NT2/D1 (cell line): ENCODE results near the gene CWC27.

Experiments
- DNase-seq: peaks from one replicate; pipeline ENCODE4 v3.0.0-alpha.2; 2011; ENCODE audit warnings: low read depth, low spot score
- H3K27me3 ChIP-seq: 2 replicates; pipeline ENCODE4 v1.6.0; 2011; ENCODE audit warnings: mild to moderate bottlenecking; ENCODE audit not compliant: insufficient read length, insufficient read depth
- H3K36me3 ChIP-seq: 2 replicates; pipeline ENCODE4 v1.6.1; 2011; ENCODE audit warnings: mild to moderate bottlenecking, low read length, mixed read lengths; ENCODE audit not compliant: insufficient read depth, insufficient read length
- H3K4me1 ChIP-seq: 2 replicates; pipeline ENCODE4 v1.5.1; 2011; ENCODE audit not compliant: insufficient read depth, insufficient read length
- H3K4me3 ChIP-seq: 2 replicates; pipeline ENCODE4 v1.5.1; 2011; ENCODE audit warnings: low read depth; ENCODE audit not compliant: insufficient read length
- H3K9ac ChIP-seq: 2 replicates; pipeline ENCODE4 v1.6.0; 2011; ENCODE audit warnings: low read depth; ENCODE audit not compliant: insufficient read length
- H3K9me3 ChIP-seq: 2 replicates; pipeline ENCODE4 v1.5.1; 2011; ENCODE audit warnings: mild to moderate bottlenecking, low read length; ENCODE audit not compliant: insufficient read depth
- SUZ12 ChIP-seq: IDR thresholded peaks from 2 replicates; pipeline ENCODE4 v1.6.1; 2011; ENCODE audit not compliant: insufficient read length, insufficient read depth; ENCODE audit errors: extremely low read depth
- YY1 ChIP-seq: IDR thresholded peaks from 2 replicates; pipeline ENCODE4 v1.6.1; 2011; ENCODE audit not compliant: insufficient read length, insufficient read depth
- ZNF274 ChIP-seq: IDR thresholded peaks from 2 replicates; pipeline ENCODE4 v1.6.1; 2011; ENCODE audit warnings: mild to moderate bottlenecking, low read depth, low read length

CWC27 gene

GRCh38 chr5:64839936-64840335 lies 71.2 kb downstream of the CWC27 start:
- TF ChIP-seq SUZ12, result no peak
- no peak for TF ChIP-seq YY1
- TF ChIP-seq ZNF274, result no peak
- H3K4me1 ChIP-seq, result no peaks in the 10 kb centered on the region
- no peak overlapping the region for H3K4me3 ChIP-seq
- H3K36me3 ChIP-seq, result no peaks in the 10 kb centered on the region
- no peaks in the 10 kb centered on the region; the same call in 1 of the 2 replicates for H3K9me3 ChIP-seq
- no peak overlapping the region for H3K9ac ChIP-seq
- no peaks in the 10 kb centered on the region for H3K27me3 ChIP-seq
- DNase-seq, result no peak

GRCh38 chr5:64840958-64841357 lies 72.2 kb downstream of the CWC27 start:
- Histone ChIP-seq H3K4me1 (no peaks in the 10 kb centered on the region), H3K27me3 (no peaks in the 10 kb centered on the region), H3K36me3 (no peaks in the 10 kb centered on the region), H3K9ac (no peak overlapping the region), H3K4me3 (no peak overlapping the region), H3K9me3 (peaks cover 7% of the 10 kb centered on the region; the same call in 1 of the 2 replicates)
- DNase-seq, result no peak
- TF ChIP-seq YY1 (no peak), SUZ12 (no peak), ZNF274 (no peak)

GRCh38 chr5:64853777-64854176 lies 85.0 kb downstream of the CWC27 start:
- Histone ChIP-seq H3K4me3 (no peak overlapping the region), H3K36me3 (no peaks in the 10 kb centered on the region), H3K27me3 (no peaks in the 10 kb centered on the region), H3K9ac (no peak overlapping the region), H3K9me3 (no peaks in the 10 kb centered on the region), H3K4me1 (no peaks in the 10 kb centered on the region)
- TF ChIP-seq ZNF274 (no peak), YY1 (no peak), SUZ12 (no peak)
- DNase-seq, result no peak

- TF ChIP-seq ZNF274 (no peak), SUZ12 (no peak), YY1 (no peak)
- no peak overlapping the region for H3K4me3 ChIP-seq
- no peaks in the 10 kb centered on the region for H3K27me3 ChIP-seq
- H3K9ac ChIP-seq, result no peak overlapping the region
- H3K9me3 ChIP-seq, result no peaks in the 10 kb centered on the region
- no peak for DNase-seq
- no peaks in the 10 kb centered on the region for H3K36me3 ChIP-seq
- no peaks in the 10 kb centered on the region for H3K4me1 ChIP-seq
Observed at GRCh38 chr5:64854855-64855254, 86.1 kb downstream of the CWC27 start.

- H3K9ac ChIP-seq, result no peak overlapping the region
- no peak for DNase-seq
- TF ChIP-seq SUZ12, result no peak
- TF ChIP-seq YY1, result no peak
- no peak for TF ChIP-seq ZNF274
- no peak overlapping the region for H3K4me3 ChIP-seq
- H3K4me1 ChIP-seq, result no peaks in the 10 kb centered on the region
- no peaks in the 10 kb centered on the region for H3K27me3 ChIP-seq
- no peaks in the 10 kb centered on the region for H3K36me3 ChIP-seq
- H3K9me3 ChIP-seq, result no peaks in the 10 kb centered on the region
Observed at GRCh38 chr5:64859881-64860280, 91.2 kb downstream of the CWC27 start.

GRCh38 chr5:64861281-64861680 lies 92.6 kb downstream of the CWC27 start:
- H3K4me3 ChIP-seq, result no peak overlapping the region
- H3K9ac ChIP-seq, result no peak overlapping the region
- no peaks in the 10 kb centered on the region for H3K27me3 ChIP-seq
- H3K36me3 ChIP-seq, result no peaks in the 10 kb centered on the region
- no peaks in the 10 kb centered on the region for H3K9me3 ChIP-seq
- no peak for DNase-seq
- H3K4me1 ChIP-seq, result no peaks in the 10 kb centered on the region
- TF ChIP-seq SUZ12 (no peak), YY1 (no peak), ZNF274 (no peak)

GRCh38 chr5:64864171-64864570 lies 95.4 kb downstream of the CWC27 start:
- Histone ChIP-seq H3K9me3 (no peaks in the 10 kb centered on the region), H3K4me3 (no peak overlapping the region), H3K4me1 (no peaks in the 10 kb centered on the region), H3K36me3 (no peaks in the 10 kb centered on the region), H3K27me3 (no peaks in the 10 kb centered on the region), H3K9ac (no peak overlapping the region)
- DNase-seq, result no peak
- TF ChIP-seq ZNF274 (no peak), SUZ12 (no peak), YY1 (no peak)
